Panc1 (cell line): ENCODE data around the gene SRGAP2C.
"Not testable (repeated sequence)": the region's sequence is repeated elsewhere in the genome, so short reads cannot be mapped to it uniquely, and the experiment has no call there.

ENCODE experiments used
- POLR2AphosphoS5 ChIP-seq: IDR thresholded peaks from 2 replicates; pipeline ENCODE4 v1.6.1; 2012; ENCODE audit warnings: mild to moderate bottlenecking, low read depth, low read length, moderate library complexity
- TF ChIP-seq, protein P1 (sequence below): fragments of 450-650 bp; IDR thresholded peaks from 2 replicates; pipeline ENCODE4 v1.5.1; 2017; ENCODE audit warnings: mild to moderate bottlenecking

DNA sequence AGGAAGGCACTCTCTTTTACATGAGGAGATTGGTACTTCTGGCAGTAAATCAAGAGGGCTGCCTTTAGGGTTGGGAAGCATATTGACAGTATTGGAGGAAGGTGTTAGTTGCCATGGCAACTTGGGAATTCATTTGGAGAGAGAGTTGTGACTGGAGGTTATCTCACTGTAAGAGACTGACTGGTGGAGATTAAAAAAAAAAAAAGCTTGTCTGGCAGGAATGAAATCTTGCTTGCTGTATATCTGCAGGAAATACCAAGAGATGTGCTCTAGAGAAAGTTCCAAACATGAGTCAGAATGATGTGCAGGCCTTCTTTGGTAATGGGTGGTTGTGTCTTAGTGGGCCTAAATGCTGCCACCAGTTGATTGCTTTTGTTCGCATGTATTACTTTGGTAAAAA is 59.1 kb downstream of the SRGAP2C start:
- TF ChIP-seq, protein P1, sequence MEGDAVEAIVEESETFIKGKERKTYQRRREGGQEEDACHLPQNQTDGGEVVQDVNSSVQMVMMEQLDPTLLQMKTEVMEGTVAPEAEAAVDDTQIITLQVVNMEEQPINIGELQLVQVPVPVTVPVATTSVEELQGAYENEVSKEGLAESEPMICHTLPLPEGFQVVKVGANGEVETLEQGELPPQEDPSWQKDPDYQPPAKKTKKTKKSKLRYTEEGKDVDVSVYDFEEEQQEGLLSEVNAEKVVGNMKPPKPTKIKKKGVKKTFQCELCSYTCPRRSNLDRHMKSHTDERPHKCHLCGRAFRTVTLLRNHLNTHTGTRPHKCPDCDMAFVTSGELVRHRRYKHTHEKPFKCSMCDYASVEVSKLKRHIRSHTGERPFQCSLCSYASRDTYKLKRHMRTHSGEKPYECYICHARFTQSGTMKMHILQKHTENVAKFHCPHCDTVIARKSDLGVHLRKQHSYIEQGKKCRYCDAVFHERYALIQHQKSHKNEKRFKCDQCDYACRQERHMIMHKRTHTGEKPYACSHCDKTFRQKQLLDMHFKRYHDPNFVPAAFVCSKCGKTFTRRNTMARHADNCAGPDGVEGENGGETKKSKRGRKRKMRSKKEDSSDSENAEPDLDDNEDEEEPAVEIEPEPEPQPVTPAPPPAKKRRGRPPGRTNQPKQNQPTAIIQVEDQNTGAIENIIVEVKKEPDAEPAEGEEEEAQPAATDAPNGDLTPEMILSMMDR, result not testable (repeated sequence)
- TF ChIP-seq POLR2AphosphoS5, result not testable (repeated sequence)
